OCI-LY7 (cell line): Measurements from ENCODE around the gene LATS2. TPM values are rescaled to one million over a fixed set of nuclear protein-coding genes. Genes with fewer than 3 reads are reported as not detected.

Experiments
- BruUV-seq: library from RNA; stranded (reverse); fragments of 400-500 nt; replicated peaks from 2 replicates; lab custom pipeline; 2021; lab: Mats Ljungman, UMichigan
- CTCF ChIA-PET: fragments of 300-600 bp; sonication (Branson Sonifier 250); formaldehyde crosslinking; loops from one replicate; lab custom pipeline; 2022; ENCODE audit warnings: antibody characterized with exemption; ENCODE audit not compliant: unreplicated experiment; lab: Charles Lee
- POLR2A ChIA-PET: fragments of 300-600 bp; sonication (Branson Sonifier 250); formaldehyde crosslinking; loops from one replicate; lab custom pipeline; 2022; ENCODE audit warnings: antibody characterized with exemption; lab: Charles Lee
- DNase-seq: peaks from one replicate; pipeline ENCODE4 v3.0.0-alpha.2; 2015; ENCODE audit warnings: low spot score
- H2AFZ ChIP-seq: fragments of 200-600 bp; sonication (generic), shearing (Covaris generic); 2 replicates; pipeline ENCODE4 v1.6.1; 2014; ENCODE audit warnings: mild to moderate bottlenecking, antibody characterized with exemption, low read length, moderate library complexity
- H3K27ac ChIP-seq: fragments of 200-600 bp; sonication (generic); 2 replicates; pipeline ENCODE4 v1.5.1; 2014; ENCODE audit warnings: mixed run types, low read depth, mild to moderate bottlenecking, moderate library complexity, low read length, inconsistent platforms; ENCODE audit not compliant: poor library complexity, severe bottlenecking
- H3K36me3 ChIP-seq: fragments of 200-600 bp; sonication (generic); 2 replicates; pipeline ENCODE4 v1.6.1; 2014; ENCODE audit warnings: mild to moderate bottlenecking, antibody characterized with exemption, low read length, moderate library complexity, mixed read lengths; ENCODE audit not compliant: insufficient read depth
- H3K4me1 ChIP-seq: fragments of 200-600 bp; sonication (generic); 2 replicates; pipeline ENCODE4 v1.5.1; 2014; ENCODE audit warnings: mild to moderate bottlenecking, low read length; ENCODE audit not compliant: insufficient read depth, poor library complexity, severe bottlenecking
- H3K4me2 ChIP-seq: fragments of 200-600 bp; sonication (generic); 2 replicates; pipeline ENCODE4 v1.6.1; 2014; ENCODE audit warnings: mild to moderate bottlenecking, low read length
- H3K4me3 ChIP-seq: fragments of 200-600 bp; sonication (generic); 2 replicates; pipeline ENCODE4 v1.5.1; 2014; ENCODE audit warnings: mild to moderate bottlenecking, low read depth, low read length; ENCODE audit not compliant: poor library complexity, severe bottlenecking
- H3K79me2 ChIP-seq: fragments of 200-600 bp; sonication (generic); 2 replicates; pipeline ENCODE4 v1.6.1; 2016; ENCODE audit warnings: low read depth, mild to moderate bottlenecking, low read length, moderate library complexity, mixed read lengths; ENCODE audit not compliant: insufficient read depth
- H3K9me2 ChIP-seq: fragments of 200-600 bp; sonication (generic); 2 replicates; pipeline ENCODE4 v1.6.1; 2016; ENCODE audit warnings: mild to moderate bottlenecking, low read length, mixed read lengths; ENCODE audit not compliant: insufficient read depth
- H3K9me3 ChIP-seq: fragments of 200-600 bp; sonication (generic); 2 replicates; pipeline ENCODE4 v1.6.1; 2014; ENCODE audit warnings: mild to moderate bottlenecking, mixed run types, low read length, mixed read lengths
- H4K20me1 ChIP-seq: fragments of 200-600 bp; sonication (generic); 2 replicates; pipeline ENCODE4 v1.6.1; 2014; ENCODE audit warnings: mild to moderate bottlenecking, antibody characterized with exemption, low read length, moderate library complexity, mixed read lengths; ENCODE audit not compliant: insufficient read depth
- EZH2phosphoT487 ChIP-seq: fragments of 200-600 bp; sonication (generic); IDR thresholded peaks from 2 replicates; pipeline ENCODE4 v1.6.1; 2018; ENCODE audit warnings: low read depth, borderline replicate concordance, mild to moderate bottlenecking, mixed run types, antibody characterized with exemption, low read length, moderate library complexity, mixed read lengths
- intact Hi-C: fragments of 100-400 bp; cut with micrococcal nuclease; formaldehyde crosslinking; loops from one replicate; pipeline ENCODE4 v1.10.0; 2022; ENCODE audit not compliant: unreplicated experiment
- total RNA-seq, 2 experiments: library from RNA; depleted of rRNA in 1 of 2; stranded (reverse); fragments of >200 nt in 1 of 2; shearing (Covaris generic) in 1 of 2; gene quantifications; 2 replicates each; pipeline ENCODE4 v1.2.3, GENCODE V29; 2014 to 2022
- TF ChIP-seq, protein P1 (sequence below): fragments of 200-600 bp; sonication (generic); conservative IDR thresholded peaks from 2 replicates; pipeline ENCODE4 v1.5.1; 2014; ENCODE audit warnings: mild to moderate bottlenecking, antibody characterized with exemption, low read length, moderate library complexity, mixed read lengths

The LATS2 gene
- total RNA-seq, 2 experiments from 2014 or later, result 0.19 to 1.3 TPM

GRCh38 chr13:21033212-21033840, 28.1 kb downstream of the LATS2 start:
- no peak for DNase-seq
- Histone ChIP-seq H3K79me2 (no peaks in the 10 kb centered on the region), H3K4me3 (no peak overlapping the region), H3K27ac (no peak overlapping the region), H3K9me2 (no peaks in the 10 kb centered on the region), H3K4me1 (no peaks in the 10 kb centered on the region), H3K9me3 (no peaks in the 10 kb centered on the region), H3K4me2 (no peak overlapping the region), H3K36me3 (no peaks in the 10 kb centered on the region), H4K20me1 (no peaks in the 10 kb centered on the region), H2AFZ (no peak overlapping the region)
- ChIA-PET POLR2A (interaction anchor here (0.6 to 1.1 kb wide), 2 partner anchors 18 to 27 kb away, joined by 3 read pairs; no protein-coding TSS in a partner anchor), CTCF (no interaction called here)
- intact Hi-C loops, result no loop called here
- no TSS peak for BruUV-seq
- TF ChIP-seq, protein P1, sequence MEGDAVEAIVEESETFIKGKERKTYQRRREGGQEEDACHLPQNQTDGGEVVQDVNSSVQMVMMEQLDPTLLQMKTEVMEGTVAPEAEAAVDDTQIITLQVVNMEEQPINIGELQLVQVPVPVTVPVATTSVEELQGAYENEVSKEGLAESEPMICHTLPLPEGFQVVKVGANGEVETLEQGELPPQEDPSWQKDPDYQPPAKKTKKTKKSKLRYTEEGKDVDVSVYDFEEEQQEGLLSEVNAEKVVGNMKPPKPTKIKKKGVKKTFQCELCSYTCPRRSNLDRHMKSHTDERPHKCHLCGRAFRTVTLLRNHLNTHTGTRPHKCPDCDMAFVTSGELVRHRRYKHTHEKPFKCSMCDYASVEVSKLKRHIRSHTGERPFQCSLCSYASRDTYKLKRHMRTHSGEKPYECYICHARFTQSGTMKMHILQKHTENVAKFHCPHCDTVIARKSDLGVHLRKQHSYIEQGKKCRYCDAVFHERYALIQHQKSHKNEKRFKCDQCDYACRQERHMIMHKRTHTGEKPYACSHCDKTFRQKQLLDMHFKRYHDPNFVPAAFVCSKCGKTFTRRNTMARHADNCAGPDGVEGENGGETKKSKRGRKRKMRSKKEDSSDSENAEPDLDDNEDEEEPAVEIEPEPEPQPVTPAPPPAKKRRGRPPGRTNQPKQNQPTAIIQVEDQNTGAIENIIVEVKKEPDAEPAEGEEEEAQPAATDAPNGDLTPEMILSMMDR, result no peak
- no peak for TF ChIP-seq EZH2phosphoT487

DNA sequence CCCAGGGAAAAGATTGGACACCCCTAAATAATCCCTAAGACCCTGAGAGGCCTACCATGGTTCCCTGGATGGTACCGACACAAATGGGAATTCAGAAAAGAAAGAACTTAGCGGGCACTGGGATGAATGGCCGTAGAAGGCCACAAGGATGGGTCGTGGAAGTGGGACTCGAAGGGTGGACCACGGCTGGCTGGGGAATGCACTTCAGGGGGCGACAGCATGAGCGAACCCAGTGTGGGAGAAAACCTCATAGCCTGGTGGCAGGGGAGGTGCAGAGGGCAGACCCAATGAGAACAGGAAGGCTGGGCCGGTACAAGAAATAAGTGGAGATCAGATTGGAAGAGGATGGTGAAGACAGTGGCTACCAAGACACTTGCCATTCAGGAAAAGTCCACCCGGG, 28.7 kb downstream of the LATS2 start:
- TF ChIP-seq EZH2phosphoT487, result no peak
- TF ChIP-seq, protein P1, result no peak
- Histone ChIP-seq H3K4me3 (no peak overlapping the region), H3K36me3 (no peaks in the 10 kb centered on the region), H3K4me1 (no peaks in the 10 kb centered on the region), H3K9me2 (no peaks in the 10 kb centered on the region), H3K4me2 (no peak overlapping the region), H3K27ac (no peak overlapping the region), H3K9me3 (no peaks in the 10 kb centered on the region), H3K79me2 (no peaks in the 10 kb centered on the region), H2AFZ (no peak overlapping the region), H4K20me1 (no peaks in the 10 kb centered on the region)
- ChIA-PET POLR2A (no interaction called here), CTCF (no interaction called here)
- no TSS peak for BruUV-seq
- no peak for DNase-seq
- intact Hi-C loops, result no loop called here

- H3K4me1 ChIP-seq, result no peaks in the 10 kb centered on the region
- H3K9me3 ChIP-seq, result no peaks in the 10 kb centered on the region
- intact Hi-C loops, result no loop called here
- H3K36me3 ChIP-seq, result no peaks in the 10 kb centered on the region
- BruUV-seq, result no TSS peak
- ChIA-PET POLR2A (interaction anchor here (0.6 kb wide), 2 partner anchors 10 to 16 kb away, joined by 3 read pairs; no protein-coding TSS in a partner anchor), CTCF (no interaction called here)
- DNase-seq, result no peak
- no peaks in the 10 kb centered on the region for H3K9me2 ChIP-seq
- H3K79me2 ChIP-seq, result no peaks in the 10 kb centered on the region
- H3K4me3 ChIP-seq, result no peak overlapping the region
- no peak overlapping the region for H3K27ac ChIP-seq
- H4K20me1 ChIP-seq, result no peaks in the 10 kb centered on the region
- H3K4me2 ChIP-seq, result no peak overlapping the region
- no peak overlapping the region for H2AFZ ChIP-seq
- no peak for TF ChIP-seq EZH2phosphoT487
- TF ChIP-seq, protein P1, result no peak
These were observed 29.7 kb downstream of the LATS2 start for GRCh38 chr13:21031594-21032275.
